DND-41 (cell line): ENCODE results near the gene HMGN4.

Experiments
- CTCF ChIP-seq: IDR thresholded peaks from 2 replicates; pipeline ENCODE4 v1.5.1; 2012; ENCODE audit warnings: borderline replicate concordance, low read length, moderate library complexity, mild to moderate bottlenecking; ENCODE audit not compliant: poor library complexity, severe bottlenecking; ENCODE audit errors: extremely low read depth
- EZH2 ChIP-seq: IDR thresholded peaks from 3 replicates; pipeline ENCODE4 v1.6.1; 2012; ENCODE audit warnings: borderline replicate concordance, low read depth, mild to moderate bottlenecking, moderate library complexity, low read length, inconsistent platforms; ENCODE audit not compliant: severe bottlenecking

- TF ChIP-seq CTCF (no peak), EZH2 (no peak)
These were observed 36.0 kb upstream of the HMGN4 start for GRCh38 chr6:26502165-26502564.
